ENCODE data around the gene MAPK10. TPM values are rescaled to one million over a fixed set of nuclear protein-coding genes. Genes with fewer than 3 reads are reported as not detected.

The MAPK10 gene
- total RNA-seq, 1 experiment from 2014 or later = 5.3 TPM

DNA sequence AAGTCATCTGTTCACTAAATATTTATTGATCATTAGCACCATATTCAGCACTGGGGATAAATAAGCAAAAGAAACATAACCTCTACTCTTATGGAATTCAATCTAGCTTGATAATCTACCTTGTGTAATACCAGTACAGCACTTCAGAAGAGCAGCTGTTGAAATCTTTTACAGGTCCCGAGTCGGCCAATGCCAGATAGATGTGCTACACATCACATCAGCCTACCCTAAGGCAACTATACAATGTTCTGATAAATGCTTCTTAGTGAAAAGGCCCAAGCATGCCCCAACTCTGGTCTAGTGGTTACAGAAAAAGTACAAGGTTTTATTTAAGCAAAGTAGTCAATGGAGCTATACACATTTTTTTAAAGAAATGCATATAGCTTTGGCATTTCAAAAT lies 68.7 kb downstream of the MAPK10 start:
- no peak overlapping the region for H3K27ac Mint-ChIP-seq (ENCODE audit: low read depth, unreplicated experiment)
- H3K9me3 Mint-ChIP-seq (ENCODE audit: unreplicated experiment) = no peaks in the 10 kb centered on the region
- BruUV-seq (replicated peaks) = no TSS peak
- H3K36me3 Mint-ChIP-seq (ENCODE audit: insufficient read depth, unreplicated experiment) = no peaks in the 10 kb centered on the region
- intact Hi-C loops (cut with micrococcal nuclease) = no loop called here
- no peak for DNase-seq (ENCODE audit: unreplicated experiment)
- H3K4me1 Mint-ChIP-seq (ENCODE audit: insufficient read depth, unreplicated experiment) = peaks cover 8% of the 10 kb centered on the region
- no peak for TF ChIP-seq CTCF (IDR thresholded peaks at IDR 0.05; ENCODE audit: unreplicated experiment)
- no peaks in the 10 kb centered on the region for H3K27me3 Mint-ChIP-seq (ENCODE audit: insufficient read depth, unreplicated experiment)
- ChIA-PET CTCF (interaction anchor here (0.6 kb wide), 1 partner anchor 8 kb away, joined by 3 read pairs; no protein-coding TSS in a partner anchor), POLR2A (interaction anchor here (0.5 kb wide), 1 partner anchor 1868 kb away, joined by 3 read pairs; no protein-coding TSS in a partner anchor)
- no peak overlapping the region for H3K4me3 Mint-ChIP-seq (ENCODE audit: unreplicated experiment)

GRCh38 chr4:86286726-86287125 lies 73.1 kb downstream of the MAPK10 start:
- no peaks in the 10 kb centered on the region for H3K27me3 Mint-ChIP-seq (ENCODE audit: insufficient read depth, unreplicated experiment)
- H3K36me3 Mint-ChIP-seq (ENCODE audit: insufficient read depth, unreplicated experiment) = no peaks in the 10 kb centered on the region
- H3K4me1 Mint-ChIP-seq (ENCODE audit: insufficient read depth, unreplicated experiment) = peaks cover 8% of the 10 kb centered on the region
- peak overlapping the region; percentile 20 for H3K27ac Mint-ChIP-seq (ENCODE audit: low read depth, unreplicated experiment)
- no peak for TF ChIP-seq CTCF (IDR thresholded peaks at IDR 0.05; ENCODE audit: unreplicated experiment)
- no TSS peak for BruUV-seq (replicated peaks)
- intact Hi-C loops (cut with micrococcal nuclease) = no loop called here
- H3K9me3 Mint-ChIP-seq (ENCODE audit: unreplicated experiment) = no peaks in the 10 kb centered on the region
- CTCF ChIA-PET = no interaction called here
- POLR2A ChIA-PET = interaction anchor here (1.0 to 1.9 kb wide), 4 partner anchors 9 to 154 kb away, joined by 3 to 6 read pairs (median 4); no protein-coding TSS in a partner anchor
- H3K4me3 Mint-ChIP-seq (ENCODE audit: unreplicated experiment) = no peak overlapping the region
- no peak for DNase-seq (ENCODE audit: unreplicated experiment)

DNA sequence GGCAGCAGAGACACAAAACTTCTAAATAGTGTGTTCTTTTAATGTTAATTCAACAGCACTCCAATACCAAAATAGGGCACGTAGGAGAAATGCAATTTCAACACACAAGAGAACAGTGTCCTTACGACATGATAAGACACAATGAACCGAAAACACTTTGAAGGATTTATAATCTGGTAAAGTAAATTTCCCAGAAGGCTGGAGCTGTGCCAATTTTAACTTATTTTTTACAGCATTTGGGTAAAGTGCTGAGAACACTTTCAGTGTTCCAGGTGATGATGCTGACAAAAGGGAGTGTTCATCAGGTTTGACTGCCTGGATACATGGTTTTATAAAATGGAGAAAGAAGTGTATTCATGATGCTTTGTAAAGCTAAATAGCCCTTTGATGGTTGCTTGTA lies 76.5 kb downstream of the MAPK10 start:
- no TSS peak for BruUV-seq (replicated peaks)
- H3K4me1 Mint-ChIP-seq (ENCODE audit: insufficient read depth, unreplicated experiment) = peaks cover 8% of the 10 kb centered on the region
- H3K4me3 Mint-ChIP-seq (ENCODE audit: unreplicated experiment) = no peak overlapping the region
- POLR2A ChIA-PET = interaction anchor here (1.3 kb wide), 1 partner anchor 158 kb away, joined by 3 read pairs; no protein-coding TSS in a partner anchor
- H3K9me3 Mint-ChIP-seq (ENCODE audit: unreplicated experiment) = no peaks in the 10 kb centered on the region
- CTCF ChIA-PET = interaction anchor here (0.6 kb wide), 1 partner anchor 8 kb away, joined by 3 read pairs; no protein-coding TSS in a partner anchor
- H3K36me3 Mint-ChIP-seq (ENCODE audit: insufficient read depth, unreplicated experiment) = no peaks in the 10 kb centered on the region
- no peaks in the 10 kb centered on the region for H3K27me3 Mint-ChIP-seq (ENCODE audit: insufficient read depth, unreplicated experiment)
- H3K27ac Mint-ChIP-seq (ENCODE audit: low read depth, unreplicated experiment) = no peak overlapping the region
- no peak for TF ChIP-seq CTCF (IDR thresholded peaks at IDR 0.05; ENCODE audit: unreplicated experiment)
- no peak for DNase-seq (ENCODE audit: unreplicated experiment)
- intact Hi-C loops (cut with micrococcal nuclease) = no loop called here

DNA sequence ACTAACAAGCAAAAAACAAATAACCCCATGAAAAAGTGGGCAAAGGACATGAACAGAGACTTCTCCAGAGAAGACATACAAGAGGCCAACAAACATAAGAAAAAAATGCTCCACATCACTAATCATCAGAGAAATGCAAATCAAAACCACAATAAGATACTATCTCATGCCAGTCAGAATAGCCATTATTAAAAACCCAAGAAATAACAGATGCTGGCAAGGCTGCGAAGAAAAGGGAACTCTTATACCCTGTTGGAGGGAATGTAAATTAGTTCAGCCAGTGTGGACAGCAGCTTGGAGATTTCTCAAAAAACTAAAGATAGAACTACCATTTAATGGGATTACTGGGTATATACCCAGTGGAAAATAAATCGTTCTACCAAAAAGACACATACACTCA lies 79.6 kb downstream of the MAPK10 start:
- H3K27ac Mint-ChIP-seq (ENCODE audit: low read depth, unreplicated experiment) = no peak overlapping the region
- H3K4me3 Mint-ChIP-seq (ENCODE audit: unreplicated experiment) = no peak overlapping the region
- POLR2A ChIA-PET = no interaction called here
- intact Hi-C loops (cut with micrococcal nuclease) = no loop called here
- no peaks in the 10 kb centered on the region for H3K36me3 Mint-ChIP-seq (ENCODE audit: insufficient read depth, unreplicated experiment)
- CTCF ChIA-PET = no interaction called here
- no peaks in the 10 kb centered on the region for H3K27me3 Mint-ChIP-seq (ENCODE audit: insufficient read depth, unreplicated experiment)
- peaks cover 11% of the 10 kb centered on the region for H3K4me1 Mint-ChIP-seq (ENCODE audit: insufficient read depth, unreplicated experiment)
- DNase-seq (ENCODE audit: unreplicated experiment) = no peak
- no peak for TF ChIP-seq CTCF (IDR thresholded peaks at IDR 0.05; ENCODE audit: unreplicated experiment)
- H3K9me3 Mint-ChIP-seq (ENCODE audit: unreplicated experiment) = no peaks in the 10 kb centered on the region
- no TSS peak for BruUV-seq (replicated peaks)
